HepG2 (cell line): Measurements from ENCODE around the gene SPIB. TPM values are rescaled to one million over a fixed set of nuclear protein-coding genes. Genes with fewer than 3 reads are reported as not detected.

Experiments used
- ATAC-seq: fragments of 200-7000 bp; cut with Tn5 transposase; 3 replicates; pipeline ENCODE4 v1.9.1; 2020; ENCODE audit warnings: mild to moderate bottlenecking, moderate library complexity
- BruUV-seq: library from RNA; stranded (reverse); fragments of 400-500 nt; replicated peaks from 2 replicates; lab custom pipeline; 2021; lab: Mats Ljungman, UMichigan
- CTCF ChIA-PET: fragments of 300-600 bp; formaldehyde crosslinking; extraction: SDS; loops from one replicate; lab custom pipeline; 2021; ENCODE audit warnings: low total read pairs, inconsistent platforms, low intra/inter-chr PET ratio; lab: Yijun Ruan, JAX
- POLR2A ChIA-PET: fragments of 350-600 bp; sonication (Branson Sonifier 250); formaldehyde crosslinking; loops from one replicate; lab custom pipeline; 2020; ENCODE audit warnings: antibody characterized with exemption, inconsistent platforms; lab: Yijun Ruan, JAX
- DNase-seq: peaks from one replicate; pipeline ENCODE4 v3.0.0-alpha.2; 2015; ENCODE audit warnings: low spot score
- FAIRE-seq: peaks from 3 replicates; lab custom pipeline; 2011; peaks lifted over from hg19 to GRCh38; lab: Jason Lieb, UNC
- H2AFZ ChIP-seq: one replicate; pipeline ENCODE4 v1.6.1; 2011; ENCODE audit warnings: low read length, inconsistent platforms
- H3K27ac ChIP-seq: fragments of 300-600 bp; 3 replicates; pipeline ENCODE4 v1.8.0; 2011; ENCODE audit warnings: mixed run types, mild to moderate bottlenecking, mixed read lengths, low read length, inconsistent platforms; ENCODE audit not compliant: insufficient read depth; ENCODE audit errors: extremely low read length
- H3K27me3 ChIP-seq, 2 experiments: fragments of 200-600 bp in 1 of 2; 2 replicates in 1 of 2; 3 replicates in 1 of 2; pipeline versions ENCODE4 v1.6.0 to v1.8.0; 2011; ENCODE audit warnings: low read length in 2 of 2, mild to moderate bottlenecking in 2 of 2, moderate library complexity in 2 of 2, inconsistent platforms in 1 of 2; ENCODE audit not compliant: insufficient read depth in 2 of 2, control insufficient read depth in 1 of 2
- H3K36me3 ChIP-seq, 2 experiments: fragments of 200-600 bp in 1 of 2; replicated peaks in 1 of 2; 2 replicates in 1 of 2; 3 replicates in 1 of 2; pipeline versions ENCODE4 v1.5.1 to v1.8.0; 2011; ENCODE audit warnings: low read length in 2 of 2, inconsistent platforms in 1 of 2; ENCODE audit not compliant: insufficient read depth in 2 of 2, control insufficient read depth in 1 of 2
- H3K4me1 ChIP-seq: 2 replicates; pipeline ENCODE4 v1.5.1; 2012; ENCODE audit warnings: low read length, inconsistent platforms; ENCODE audit not compliant: insufficient read depth
- H3K4me2 ChIP-seq: 2 replicates; pipeline ENCODE4 v1.6.0; 2011; ENCODE audit warnings: low read depth, low read length, inconsistent platforms
- H3K4me3 ChIP-seq, 3 experiments: fragments of 200-600 bp in 1 of 3; sonication (generic), shearing (Covaris generic) in 1 of 3; replicated peaks in 1 of 3; 2 replicates each; pipeline ENCODE4 v1.5.1; 2011 to 2016; ENCODE audit warnings: low read length in 3 of 3, inconsistent platforms in 2 of 3, low read depth in 2 of 3, mild to moderate bottlenecking in 2 of 3, control low read depth in 1 of 3, mixed read lengths in 1 of 3; ENCODE audit not compliant: insufficient read depth in 1 of 3
- H3K79me2 ChIP-seq: one replicate; pipeline ENCODE4 v1.6.1; 2011; ENCODE audit warnings: low read length, inconsistent platforms; ENCODE audit not compliant: insufficient read depth
- H3K9ac ChIP-seq: 2 replicates; pipeline ENCODE4 v1.6.0; 2011; ENCODE audit warnings: mild to moderate bottlenecking, low read depth, low read length, inconsistent platforms; ENCODE audit not compliant: insufficient read depth
- H3K9me3 ChIP-seq: 2 replicates; pipeline ENCODE4 v1.5.1; 2012; ENCODE audit warnings: mild to moderate bottlenecking, low read length
- H4K20me1 ChIP-seq: 2 replicates; pipeline ENCODE4 v1.6.0; 2011; ENCODE audit warnings: inconsistent platforms, mild to moderate bottlenecking, low read length, moderate library complexity; ENCODE audit not compliant: insufficient read depth
- CEBPG ChIP-seq: IDR thresholded peaks from 2 replicates; pipeline ENCODE4 v1.6.1; 2016
- NR1H2 ChIP-seq: sonication (generic); formaldehyde crosslinking; IDR thresholded peaks from 2 replicates; pipeline ENCODE4 v1.8.1; 2022; ENCODE audit warnings: low read depth, missing genetic modification reagents, borderline replicate concordance
- PRPF4 ChIP-seq: fragments of 200-400 bp; formaldehyde crosslinking; IDR thresholded peaks from 2 replicates; pipeline ENCODE4 v1.6.1; 2016; ENCODE audit warnings: low read length, low read depth; ENCODE audit not compliant: poor library complexity, severe bottlenecking
- RBAK ChIP-seq: sonication (generic); formaldehyde crosslinking; IDR thresholded peaks from 2 replicates; pipeline ENCODE4 v1.5.1; 2020; ENCODE audit warnings: mild to moderate bottlenecking, missing genetic modification reagents
- SUZ12 ChIP-seq: fragments of 150-350 bp; IDR thresholded peaks from 2 replicates; pipeline ENCODE4 v1.6.1; 2014; ENCODE audit warnings: low read depth, low read length
- YEATS2 ChIP-seq: sonication (generic); formaldehyde crosslinking; IDR thresholded peaks from 2 replicates; pipeline ENCODE4 v1.4.0; 2020; ENCODE audit warnings: missing genetic modification reagents, borderline replicate concordance
- ZMYM4 ChIP-seq: sonication (generic); formaldehyde crosslinking; IDR thresholded peaks from 2 replicates; pipeline ENCODE4 v1.8.1; 2023; ENCODE audit warnings: mild to moderate bottlenecking, missing genetic modification reagents
- ZNF207 ChIP-seq: fragments of 450-650 bp; IDR thresholded peaks from 2 replicates; pipeline ENCODE4 v1.6.1; 2016; ENCODE audit warnings: antibody characterized with exemption, borderline replicate concordance
- ZNF432 ChIP-seq: sonication (generic); formaldehyde crosslinking; IDR thresholded peaks from 2 replicates; pipeline ENCODE4 v1.5.0; 2020; ENCODE audit warnings: missing genetic modification reagents, mild to moderate bottlenecking, borderline replicate concordance
- ZNF747 ChIP-seq: sonication (generic); formaldehyde crosslinking; IDR thresholded peaks from 2 replicates; pipeline ENCODE4 v1.8.1; 2023; ENCODE audit warnings: missing genetic modification reagents, mild to moderate bottlenecking, borderline replicate concordance
- WGBS: methylation state at CpG from one replicate; pipeline ENCODE4 v1.1.6; 2017; ENCODE audit warnings: low lambda C conversion rate; 5-methylcytosine and 5-hydroxymethylcytosine counted together
- in situ Hi-C: cut with HindIII; loops from 2 replicates; pipeline ENCODE4 v1.10.0; 2017; ENCODE audit warnings: low pct_unique_long_range_greater_than_20kb; ENCODE audit not compliant: extremely low pct_ligation_motif_present
- intact Hi-C: fragments of 100-400 bp; cut with micrococcal nuclease; formaldehyde crosslinking; loops from one replicate; pipeline ENCODE4 v1.10.0; 2022; ENCODE audit not compliant: unreplicated experiment
- polyA plus RNA-seq, 8 experiments: library from polyadenylated mRNA; depleted of rRNA in 3 of 8; stranded (reverse) in 7 of 8; unstranded in 1 of 8; fragments of >200 nt; fragmentation: Illumina TruSeq in 4 of 8; extraction: Trizol in 4 of 8; gene quantifications; 2 replicates each; pipeline versions ENCODE4 v1.2.1 to v1.2.3, GENCODE V29; 2011 to 2016; ENCODE audit warnings: low read depth in 4 of 8, missing spikeins in 1 of 8, mixed read lengths in 1 of 8; ENCODE audit not compliant: insufficient read depth in 1 of 8
- total RNA-seq, 5 experiments: library from RNA; depleted of rRNA; stranded (reverse); fragments of >200 nt; fragmentation: Illumina TruSeq; extraction: Trizol; gene quantifications; 2 replicates each; pipeline ENCODE4 v1.2.3, GENCODE V29; 2016; ENCODE audit warnings: low read depth in 1 of 5
- TF ChIP-seq, protein P1 (sequence below): sonication (generic); formaldehyde crosslinking; IDR thresholded peaks from 2 replicates; pipeline ENCODE4 v1.4.0; 2020; ENCODE audit warnings: missing genetic modification reagents
- TF ChIP-seq, protein P2 (sequence below), 2 experiments: sonication (generic) in 1 of 2; formaldehyde crosslinking in 1 of 2; IDR thresholded peaks; 2 replicates each; pipeline versions ENCODE4 v1.4.0 to v1.6.1; 2018 to 2020; ENCODE audit warnings: missing genetic modification reagents in 2 of 2, borderline replicate concordance in 1 of 2, low read depth in 1 of 2, mild to moderate bottlenecking in 1 of 2, missing biosample characterization in 1 of 2
- TF ChIP-seq, protein P3 (sequence below): sonication (generic); formaldehyde crosslinking; conservative IDR thresholded peaks from 2 replicates; pipeline ENCODE4 v1.8.1; 2023; ENCODE audit warnings: missing genetic modification reagents

The SPIB gene
- total and polyA plus RNA-seq, 2 of the 13 experiments (the other 11 are each of a cell fraction or from before 2014, with no cell fraction given), result 0.04 TPM; not detected in 1

DNA sequence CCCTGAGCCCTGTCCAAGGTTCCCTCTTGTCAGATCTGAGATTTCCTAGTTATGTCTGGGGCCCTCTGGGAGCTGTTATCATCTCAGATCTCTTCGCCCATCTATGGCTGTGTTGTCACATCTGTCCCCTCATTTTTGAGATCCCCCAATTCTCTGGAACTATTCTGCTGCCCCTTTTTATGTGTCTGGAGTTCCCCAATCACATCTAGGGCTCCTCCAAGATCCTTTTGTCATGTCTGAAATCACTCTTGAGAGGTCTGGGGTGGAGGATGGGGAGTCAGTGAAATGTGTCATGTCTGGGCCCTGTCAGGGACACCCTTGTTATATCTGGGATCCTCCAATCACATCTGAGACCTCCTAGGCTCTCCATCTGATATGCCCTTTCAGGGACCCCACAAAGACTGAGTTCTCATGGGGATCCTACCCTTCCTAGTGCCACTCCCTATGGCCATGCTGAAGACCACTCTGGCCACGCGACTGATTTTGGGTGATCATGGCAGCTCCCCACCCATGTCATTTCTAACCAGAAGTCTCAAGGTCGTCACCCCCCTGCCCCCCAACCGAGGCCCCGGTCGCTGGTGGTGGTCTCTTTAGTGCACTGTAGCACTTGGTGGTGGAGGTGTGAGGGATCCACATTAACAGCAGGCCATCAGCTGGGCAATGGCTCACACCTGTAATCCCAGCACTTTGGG, 10.2 kb downstream of the SPIB start:
- WGBS, result 14% methylated on average over 7 of the region's 7 CpGs
- Histone ChIP-seq H3K9ac (no peak overlapping the region), H3K36me3 (no peaks in the 10 kb centered on the region), H3K4me1 (peaks cover 10% of the 10 kb centered on the region), H3K4me3 (no peak overlapping the region), H3K79me2 (no peaks in the 10 kb centered on the region), H3K27me3 (peaks cover 8 to 23% of the 10 kb centered on the region in 2 experiments; a peak in 4 of 5 replicates), H4K20me1 (no peaks in the 10 kb centered on the region), H3K9me3 (no peaks in the 10 kb centered on the region), H2AFZ (no peak overlapping the region), H3K27ac (no peak overlapping the region), H3K4me2 (no peak overlapping the region)
- in situ Hi-C loops (no loop called here), intact Hi-C loops (no loop called here)
- POLR2A ChIA-PET, result no interaction called here
- BruUV-seq, result no TSS peak
- CTCF ChIA-PET, result no interaction called here
- FAIRE-seq, result no peak
- no peak for DNase-seq
- no peak for ATAC-seq
- TF ChIP-seq PRPF4 (no peak), SUZ12 (no peak), ZMYM4 (CRISPR knock-in tag) (no peak), ZNF207 (no peak), YEATS2 (CRISPR knock-in tag) (no peak), NR1H2 (CRISPR knock-in tag) (no peak), RBAK (CRISPR knock-in tag) (no peak), ZNF747 (CRISPR knock-in tag) (no peak), ZNF432 (CRISPR knock-in tag) (no peak), CEBPG (CRISPR knock-in tag) (no peak)
- TF ChIP-seq, protein P1, sequence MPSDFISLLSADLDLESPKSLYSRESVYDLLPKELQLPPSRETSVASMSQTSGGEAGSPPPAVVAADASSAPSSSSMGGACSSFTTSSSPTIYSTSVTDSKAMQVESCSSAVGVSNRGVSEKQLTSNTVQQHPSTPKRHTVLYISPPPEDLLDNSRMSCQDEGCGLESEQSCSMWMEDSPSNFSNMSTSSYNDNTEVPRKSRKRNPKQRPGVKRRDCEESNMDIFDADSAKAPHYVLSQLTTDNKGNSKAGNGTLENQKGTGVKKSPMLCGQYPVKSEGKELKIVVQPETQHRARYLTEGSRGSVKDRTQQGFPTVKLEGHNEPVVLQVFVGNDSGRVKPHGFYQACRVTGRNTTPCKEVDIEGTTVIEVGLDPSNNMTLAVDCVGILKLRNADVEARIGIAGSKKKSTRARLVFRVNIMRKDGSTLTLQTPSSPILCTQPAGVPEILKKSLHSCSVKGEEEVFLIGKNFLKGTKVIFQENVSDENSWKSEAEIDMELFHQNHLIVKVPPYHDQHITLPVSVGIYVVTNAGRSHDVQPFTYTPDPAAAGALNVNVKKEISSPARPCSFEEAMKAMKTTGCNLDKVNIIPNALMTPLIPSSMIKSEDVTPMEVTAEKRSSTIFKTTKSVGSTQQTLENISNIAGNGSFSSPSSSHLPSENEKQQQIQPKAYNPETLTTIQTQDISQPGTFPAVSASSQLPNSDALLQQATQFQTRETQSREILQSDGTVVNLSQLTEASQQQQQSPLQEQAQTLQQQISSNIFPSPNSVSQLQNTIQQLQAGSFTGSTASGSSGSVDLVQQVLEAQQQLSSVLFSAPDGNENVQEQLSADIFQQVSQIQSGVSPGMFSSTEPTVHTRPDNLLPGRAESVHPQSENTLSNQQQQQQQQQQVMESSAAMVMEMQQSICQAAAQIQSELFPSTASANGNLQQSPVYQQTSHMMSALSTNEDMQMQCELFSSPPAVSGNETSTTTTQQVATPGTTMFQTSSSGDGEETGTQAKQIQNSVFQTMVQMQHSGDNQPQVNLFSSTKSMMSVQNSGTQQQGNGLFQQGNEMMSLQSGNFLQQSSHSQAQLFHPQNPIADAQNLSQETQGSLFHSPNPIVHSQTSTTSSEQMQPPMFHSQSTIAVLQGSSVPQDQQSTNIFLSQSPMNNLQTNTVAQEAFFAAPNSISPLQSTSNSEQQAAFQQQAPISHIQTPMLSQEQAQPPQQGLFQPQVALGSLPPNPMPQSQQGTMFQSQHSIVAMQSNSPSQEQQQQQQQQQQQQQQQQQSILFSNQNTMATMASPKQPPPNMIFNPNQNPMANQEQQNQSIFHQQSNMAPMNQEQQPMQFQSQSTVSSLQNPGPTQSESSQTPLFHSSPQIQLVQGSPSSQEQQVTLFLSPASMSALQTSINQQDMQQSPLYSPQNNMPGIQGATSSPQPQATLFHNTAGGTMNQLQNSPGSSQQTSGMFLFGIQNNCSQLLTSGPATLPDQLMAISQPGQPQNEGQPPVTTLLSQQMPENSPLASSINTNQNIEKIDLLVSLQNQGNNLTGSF (CRISPR knock-in tag), result no peak
- TF ChIP-seq, protein P2, sequence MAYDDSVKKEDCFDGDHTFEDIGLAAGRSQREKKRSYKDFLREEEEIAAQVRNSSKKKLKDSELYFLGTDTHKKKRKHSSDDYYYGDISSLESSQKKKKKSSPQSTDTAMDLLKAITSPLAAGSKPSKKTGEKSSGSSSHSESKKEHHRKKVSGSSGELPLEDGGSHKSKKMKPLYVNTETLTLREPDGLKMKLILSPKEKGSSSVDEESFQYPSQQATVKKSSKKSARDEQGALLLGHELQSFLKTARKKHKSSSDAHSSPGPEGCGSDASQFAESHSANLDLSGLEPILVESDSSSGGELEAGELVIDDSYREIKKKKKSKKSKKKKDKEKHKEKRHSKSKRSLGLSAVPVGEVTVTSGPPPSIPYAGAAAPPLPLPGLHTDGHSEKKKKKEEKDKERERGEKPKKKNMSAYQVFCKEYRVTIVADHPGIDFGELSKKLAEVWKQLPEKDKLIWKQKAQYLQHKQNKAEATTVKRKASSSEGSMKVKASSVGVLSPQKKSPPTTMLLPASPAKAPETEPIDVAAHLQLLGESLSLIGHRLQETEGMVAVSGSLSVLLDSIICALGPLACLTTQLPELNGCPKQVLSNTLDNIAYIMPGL (CRISPR knock-in tag; IDR thresholded peaks at IDR 0.05; ENCODE audit: borderline replicate concordance in 1 of 2, low read depth in 1 of 2), result no peak
- TF ChIP-seq, protein P3, sequence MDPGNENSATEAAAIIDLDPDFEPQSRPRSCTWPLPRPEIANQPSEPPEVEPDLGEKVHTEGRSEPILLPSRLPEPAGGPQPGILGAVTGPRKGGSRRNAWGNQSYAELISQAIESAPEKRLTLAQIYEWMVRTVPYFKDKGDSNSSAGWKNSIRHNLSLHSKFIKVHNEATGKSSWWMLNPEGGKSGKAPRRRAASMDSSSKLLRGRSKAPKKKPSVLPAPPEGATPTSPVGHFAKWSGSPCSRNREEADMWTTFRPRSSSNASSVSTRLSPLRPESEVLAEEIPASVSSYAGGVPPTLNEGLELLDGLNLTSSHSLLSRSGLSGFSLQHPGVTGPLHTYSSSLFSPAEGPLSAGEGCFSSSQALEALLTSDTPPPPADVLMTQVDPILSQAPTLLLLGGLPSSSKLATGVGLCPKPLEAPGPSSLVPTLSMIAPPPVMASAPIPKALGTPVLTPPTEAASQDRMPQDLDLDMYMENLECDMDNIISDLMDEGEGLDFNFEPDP (CRISPR knock-in tag), result no peak
